Right ventricle myocardium inferior (tissue), 1 donor: ENCODE results near the gene DNAJC7. TPM values are rescaled to one million over a fixed set of nuclear protein-coding genes. Genes with fewer than 3 reads are reported as not detected.

Experiments used
- ATAC-seq: fragments of 200-7000 bp; cut with Tn5 transposase; one replicate; pipeline ENCODE4 v1.9.1; 2020; ENCODE audit warnings: mild to moderate bottlenecking, moderate library complexity
- DNase-seq: peaks from one replicate; pipeline ENCODE4 v3.0.0; 2021; ENCODE audit errors: missing footprints
- intact Hi-C: fragments of 100-400 bp; cut with DNase I; formaldehyde crosslinking; loops from one replicate; pipeline ENCODE4 v1.11.0; 2022
- total RNA-seq: library from RNA; stranded (reverse); fragmentation: NEBNext Ultra II Directional; extraction: Animal tissue kit (Norgen Biotek cat#: 25700); gene quantifications from one replicate; pipeline ENCODE4 v1.2.1, GENCODE V29; 2021
- donor health status: DM: no; HTN: yes; CAD: no; lungs with severe emphysema.

Gene DNAJC7
- total RNA-seq, 1 donor from 2014 or later: 79.0 TPM

GRCh38 chr17:41967921-41968578 lies 49.2 kb downstream of the DNAJC7 start:
- intact Hi-C loops: loop anchor here (2.0 kb wide), 1 partner anchor 49 kb away; the partner anchor contains the start of gene DNAJC7
- ATAC-seq (no peak), DNase-seq (no peak)

GRCh38 chr17:41967141-41967920 lies 49.9 kb downstream of the DNAJC7 start:
- intact Hi-C loops: loop anchor here (2.0 kb wide), 1 partner anchor 49 kb away; the partner anchor contains the start of gene DNAJC7
- DNase-seq: no peak
- no peak for ATAC-seq

GRCh38 chr17:41966463-41967140 lies 50.6 kb downstream of the DNAJC7 start, which contains the start of gene CNP:
Gene CNP, plus strand, starts transcription at chr17:41966795. Its CDS starts 90 bp downstream, at chr17:41966885.
- ATAC-seq: peak; percentile 96
- intact Hi-C loops: loop anchor here (2.0 kb wide), 1 partner anchor 50 kb away; the partner anchor contains the start of gene DNAJC7
- peak; percentile 96 for DNase-seq

- intact Hi-C loops: loop anchor here (2.0 kb wide), 1 partner anchor 51 kb away; the partner anchor contains the start of gene DNAJC7
- no peak for DNase-seq
- peak; percentile 40 for ATAC-seq
Observed at GRCh38 chr17:41965694-41966462, 51.4 kb downstream of the DNAJC7 start.

- intact Hi-C loops: loop anchor here (2.0 to 5.0 kb wide), 2 partner anchors 139 to 154 kb away; no protein-coding TSS in a partner anchor
- peak; percentile 32 for ATAC-seq
- DNase-seq: peak; percentile 86
Observed at GRCh38 chr17:41962768-41963434, 54.3 kb downstream of the DNAJC7 start.

GRCh38 chr17:41962111-41962510 lies 55.1 kb downstream of the DNAJC7 start:
- DNase-seq (no peak), ATAC-seq (no peak)
- intact Hi-C loops: loop anchor here (2.0 to 5.0 kb wide), 2 partner anchors 140 to 155 kb away; no protein-coding TSS in a partner anchor

- intact Hi-C loops: loop anchor here (5.0 kb wide), 1 partner anchor 143 kb away; no protein-coding TSS in a partner anchor
- no peak for ATAC-seq
Observed at GRCh38 chr17:41959336-41960095, 57.7 kb downstream of the DNAJC7 start.

GRCh38 chr17:41959030-41959335 lies 58.3 kb downstream of the DNAJC7 start:
- ATAC-seq (no peak), DNase-seq (no peak)
- intact Hi-C loops: no loop called here

More at GRCh38 chr17:41959336-41960095, 57.7 kb downstream of the DNAJC7 start:
- no peak for DNase-seq

- intact Hi-C loops: no loop called here
- DNase-seq (no peak), ATAC-seq (no peak)
Observed at GRCh38 chr17:41957869-41958439, 59.3 kb downstream of the DNAJC7 start.

- intact Hi-C loops: no loop called here
- ATAC-seq: no peak
- no peak for DNase-seq
Observed at GRCh38 chr17:41957031-41957868, 60.0 kb downstream of the DNAJC7 start.

GRCh38 chr17:41956522-41956921 lies 60.7 kb downstream of the DNAJC7 start:
- ATAC-seq: no peak
- no peak for DNase-seq
- intact Hi-C loops: no loop called here

- ATAC-seq (no peak), DNase-seq (no peak)
- intact Hi-C loops: no loop called here
Observed at GRCh38 chr17:41948762-41949460, 68.3 kb downstream of the DNAJC7 start.

GRCh38 chr17:41944943-41945342 lies 72.3 kb downstream of the DNAJC7 start:
- intact Hi-C loops: no loop called here
- DNase-seq (no peak), ATAC-seq (no peak)

GRCh38 chr17:41943492-41943891 lies 73.7 kb downstream of the DNAJC7 start:
- ATAC-seq: no peak
- DNase-seq: no peak
- intact Hi-C loops: no loop called here

- DNase-seq: no peak
- intact Hi-C loops: no loop called here
- no peak for ATAC-seq
Observed at GRCh38 chr17:41942626-41943373, 74.4 kb downstream of the DNAJC7 start.
